Tibial nerve (tissue), 4 donors: Measurements from ENCODE around the gene AIG1. TPM values are rescaled to one million over a fixed set of nuclear protein-coding genes. Genes with fewer than 3 reads are reported as not detected.
"Not testable (repeated sequence)": the region's sequence is repeated elsewhere in the genome, so short reads cannot be mapped to it uniquely, and the experiment has no call there.

Source experiments
- DNase-seq, 2 donors: peaks; one replicate each; pipeline ENCODE4 v3.0.0-alpha.2; 2019; ENCODE audit warnings: low spot score in 2 of 2
- H3K27ac ChIP-seq, 4 donors: fragments of 200-600 bp; sonication (generic) in 3 of 4; one replicate each; pipeline ENCODE4 v1.5.1; 2017 to 2019; ENCODE audit warnings: mild to moderate bottlenecking in 1 of 4
- H3K27me3 ChIP-seq, 2 donors: fragments of 200-600 bp; sonication (generic) in 1 of 2; one replicate each; pipeline versions ENCODE4 v1.5.1 to v1.6.0; 2017 to 2019
- H3K36me3 ChIP-seq, 3 donors: fragments of 200-600 bp; sonication (generic); one replicate each; pipeline ENCODE4 v1.5.1; 2018 to 2019
- H3K4me1 ChIP-seq, 4 donors: fragments of 200-600 bp; sonication (generic) in 3 of 4; one replicate each; pipeline ENCODE4 v1.5.1; 2017 to 2019
- H3K4me3 ChIP-seq, 4 donors: fragments of 200-600 bp; sonication (generic) in 3 of 4; one replicate each; pipeline ENCODE4 v1.5.1; 2017 to 2019; ENCODE audit warnings: mild to moderate bottlenecking in 1 of 4, moderate library complexity in 1 of 4
- H3K9me3 ChIP-seq, 4 donors: fragments of 200-600 bp; sonication (generic) in 3 of 4; one replicate each; pipeline ENCODE4 v1.5.1; 2017 to 2019
- EP300 ChIP-seq, 2 donors: sonication (generic); formaldehyde crosslinking; IDR thresholded peaks; one replicate each; pipeline ENCODE4 v1.6.1; 2017; ENCODE audit warnings: antibody characterized with exemption in 2 of 2, mild to moderate bottlenecking in 1 of 2
- POLR2A ChIP-seq, 2 donors: fragments of 450-650 bp; IDR thresholded peaks; one replicate each; pipeline ENCODE4 v1.6.1; 2017; ENCODE audit warnings: antibody characterized with exemption in 2 of 2, mild to moderate bottlenecking in 2 of 2, moderate library complexity in 2 of 2
- WGBS, 2 donors: methylation state at CpG; one replicate each; pipeline ENCODE4 v1.1.5; 2018; 5-methylcytosine and 5-hydroxymethylcytosine counted together
- total RNA-seq, 4 donors: library from RNA; depleted of rRNA; stranded (reverse); fragments of >200 nt; gene quantifications; one replicate each; pipeline ENCODE4 v1.1.0, GENCODE V29; 2016
- TF ChIP-seq, protein P1 (sequence below), 5 experiments: fragments of 200-600 bp in 3 of 5; fragments of 450-650 bp in 2 of 5; sonication (generic) in 3 of 5; IDR thresholded peaks; one replicate each; pipeline ENCODE4 v1.5.1; 2016 to 2019; ENCODE audit warnings: antibody characterized with exemption in 5 of 5, mild to moderate bottlenecking in 3 of 5, moderate library complexity in 2 of 5

Gene AIG1
- total RNA-seq, 4 donors from 2014 or later, result 18.2 to 23.9 (median 22.2) TPM

- no peak overlapping the region for H3K4me3 ChIP-seq
- H3K4me1 ChIP-seq, result peaks cover 0 to 5% (median 0%) of the 10 kb centered on the region in 4 donors
- H3K27me3 ChIP-seq, result no peaks in the 10 kb centered on the region
- H3K36me3 ChIP-seq, result no peaks in the 10 kb centered on the region
- TF ChIP-seq, protein P1, sequence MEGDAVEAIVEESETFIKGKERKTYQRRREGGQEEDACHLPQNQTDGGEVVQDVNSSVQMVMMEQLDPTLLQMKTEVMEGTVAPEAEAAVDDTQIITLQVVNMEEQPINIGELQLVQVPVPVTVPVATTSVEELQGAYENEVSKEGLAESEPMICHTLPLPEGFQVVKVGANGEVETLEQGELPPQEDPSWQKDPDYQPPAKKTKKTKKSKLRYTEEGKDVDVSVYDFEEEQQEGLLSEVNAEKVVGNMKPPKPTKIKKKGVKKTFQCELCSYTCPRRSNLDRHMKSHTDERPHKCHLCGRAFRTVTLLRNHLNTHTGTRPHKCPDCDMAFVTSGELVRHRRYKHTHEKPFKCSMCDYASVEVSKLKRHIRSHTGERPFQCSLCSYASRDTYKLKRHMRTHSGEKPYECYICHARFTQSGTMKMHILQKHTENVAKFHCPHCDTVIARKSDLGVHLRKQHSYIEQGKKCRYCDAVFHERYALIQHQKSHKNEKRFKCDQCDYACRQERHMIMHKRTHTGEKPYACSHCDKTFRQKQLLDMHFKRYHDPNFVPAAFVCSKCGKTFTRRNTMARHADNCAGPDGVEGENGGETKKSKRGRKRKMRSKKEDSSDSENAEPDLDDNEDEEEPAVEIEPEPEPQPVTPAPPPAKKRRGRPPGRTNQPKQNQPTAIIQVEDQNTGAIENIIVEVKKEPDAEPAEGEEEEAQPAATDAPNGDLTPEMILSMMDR (IDR thresholded peaks at IDR 0.05), result no peak
- TF ChIP-seq EP300 (IDR thresholded peaks at IDR 0.05) (no peak), POLR2A (IDR thresholded peaks at IDR 0.05) (no peak)
- no peak overlapping the region for H3K27ac ChIP-seq
- no peaks in the 10 kb centered on the region for H3K9me3 ChIP-seq
- no peak for DNase-seq
- WGBS, 2 donors, result 0 to 79% methylated on average over 1 of the region's 1 CpG
These were observed 102.9 kb downstream of the AIG1 start for GRCh38 chr6:143163621-143164020.

DNA sequence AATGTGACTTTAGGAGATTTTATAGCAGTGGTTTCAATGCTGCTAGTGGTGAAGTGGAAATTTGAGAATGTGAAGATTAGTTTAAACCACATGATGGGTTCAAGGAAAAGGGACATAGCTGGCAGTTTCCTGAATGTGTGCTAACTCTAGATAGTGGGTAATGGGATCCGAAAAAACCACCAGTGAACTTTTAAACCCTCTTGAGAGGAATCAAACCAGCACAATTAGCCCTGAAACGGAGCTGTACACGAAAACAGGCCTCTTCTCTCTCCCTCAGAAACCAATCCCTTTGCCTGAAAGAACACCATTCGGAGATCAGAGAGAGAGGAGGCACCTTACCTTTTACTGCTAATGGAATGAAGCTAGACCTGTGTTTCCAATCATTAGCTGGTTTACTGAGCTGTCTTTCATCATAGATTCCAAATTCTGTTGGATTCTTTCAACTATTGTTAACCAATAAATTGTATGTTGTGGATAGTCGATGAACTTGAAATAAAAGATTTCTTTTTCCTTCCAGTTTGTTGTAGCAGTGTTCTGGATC, 103.9 kb downstream of the AIG1 start:
- H3K36me3 ChIP-seq, result no peaks in the 10 kb centered on the region
- H3K27me3 ChIP-seq, result no peaks in the 10 kb centered on the region
- no peaks in the 10 kb centered on the region for H3K4me1 ChIP-seq
- no peak for DNase-seq
- no peak overlapping the region for H3K4me3 ChIP-seq
- WGBS, 2 donors, result 70 to 79% methylated on average over 5 of the region's 5 CpGs
- H3K9me3 ChIP-seq, result no peaks in the 10 kb centered on the region
- TF ChIP-seq EP300 (IDR thresholded peaks at IDR 0.05), result no peak
- no peak for TF ChIP-seq POLR2A (IDR thresholded peaks at IDR 0.05)
- no peak overlapping the region for H3K27ac ChIP-seq

DNA sequence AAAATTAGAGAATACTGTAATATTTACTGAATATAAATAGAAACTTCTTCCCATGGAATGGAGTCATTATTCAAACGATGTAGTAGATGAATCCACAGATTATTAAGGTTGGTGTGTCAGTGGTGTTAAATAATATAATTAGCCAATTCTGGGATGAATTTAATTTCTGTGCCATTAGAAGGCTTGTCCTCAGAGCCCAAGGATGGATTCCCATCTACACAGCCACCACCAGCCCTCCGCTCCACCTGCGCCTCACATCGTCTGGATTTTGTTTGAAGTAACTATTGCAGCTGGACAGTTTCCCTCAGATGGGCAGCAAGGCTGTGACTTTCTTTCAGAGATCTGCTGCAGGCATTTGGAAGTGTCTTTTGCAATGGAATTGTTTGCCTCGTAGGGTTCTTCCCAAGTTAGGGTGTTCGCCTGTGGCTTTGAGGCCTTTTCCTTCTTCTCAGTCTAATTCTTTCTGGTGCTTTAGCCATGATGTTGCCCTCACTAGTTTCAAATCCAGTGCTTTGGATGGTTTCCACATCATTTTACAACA, 104.7 kb downstream of the AIG1 start:
- no peaks in the 10 kb centered on the region for H3K9me3 ChIP-seq
- TF ChIP-seq POLR2A (IDR thresholded peaks at IDR 0.05), result no peak
- TF ChIP-seq EP300 (IDR thresholded peaks at IDR 0.05), result no peak
- TF ChIP-seq, protein P1 (IDR thresholded peaks at IDR 0.05), result no peak
- WGBS, 2 donors, result 94 to 96% methylated on average over 6 of the region's 6 CpGs

DNA sequence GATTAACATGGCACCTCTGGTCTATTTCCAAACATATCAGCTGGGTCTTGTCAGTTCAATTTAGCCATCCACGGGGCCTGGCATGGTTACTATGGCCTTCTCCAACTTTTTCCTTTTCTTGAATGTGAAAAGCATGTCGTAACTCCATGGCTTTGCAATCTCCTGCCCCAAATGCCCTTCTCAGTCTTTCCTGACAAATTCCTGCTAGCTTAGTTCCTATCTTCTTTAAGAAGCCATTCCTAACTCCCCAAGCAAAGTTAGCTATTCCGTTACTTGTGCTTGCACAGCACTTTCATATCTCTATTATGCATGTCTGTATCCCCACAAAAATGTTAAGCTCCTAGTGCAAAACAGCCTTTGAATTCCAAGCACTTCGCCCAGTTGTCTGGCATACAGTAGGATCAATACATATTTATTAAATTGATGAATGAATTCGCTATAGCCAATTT, 105.6 kb downstream of the AIG1 start:
- Histone ChIP-seq H3K4me3 (no peak overlapping the region), H3K36me3 (no peaks in the 10 kb centered on the region), H3K27ac (no peak overlapping the region), H3K27me3 (no peaks in the 10 kb centered on the region), H3K4me1 (no peaks in the 10 kb centered on the region), H3K9me3 (no peaks in the 10 kb centered on the region)
- WGBS, 2 donors, result 91 to 96% methylated on average over 5 of the region's 5 CpGs
- DNase-seq, result no peak
- TF ChIP-seq EP300 (IDR thresholded peaks at IDR 0.05) (no peak), POLR2A (IDR thresholded peaks at IDR 0.05) (no peak)
- TF ChIP-seq, protein P1 (IDR thresholded peaks at IDR 0.05), result no peak

More for the DNA sequence above, 104.7 kb downstream of the AIG1 start:
- no peaks in the 10 kb centered on the region for H3K27me3 ChIP-seq
- no peaks in the 10 kb centered on the region for H3K36me3 ChIP-seq
- H3K4me3 ChIP-seq, result no peak overlapping the region
- no peaks in the 10 kb centered on the region for H3K4me1 ChIP-seq
- DNase-seq, result no peak
- no peak overlapping the region for H3K27ac ChIP-seq

GRCh38 chr6:143167224-143167623, 106.5 kb downstream of the AIG1 start:
- DNase-seq, result no peak

DNA sequence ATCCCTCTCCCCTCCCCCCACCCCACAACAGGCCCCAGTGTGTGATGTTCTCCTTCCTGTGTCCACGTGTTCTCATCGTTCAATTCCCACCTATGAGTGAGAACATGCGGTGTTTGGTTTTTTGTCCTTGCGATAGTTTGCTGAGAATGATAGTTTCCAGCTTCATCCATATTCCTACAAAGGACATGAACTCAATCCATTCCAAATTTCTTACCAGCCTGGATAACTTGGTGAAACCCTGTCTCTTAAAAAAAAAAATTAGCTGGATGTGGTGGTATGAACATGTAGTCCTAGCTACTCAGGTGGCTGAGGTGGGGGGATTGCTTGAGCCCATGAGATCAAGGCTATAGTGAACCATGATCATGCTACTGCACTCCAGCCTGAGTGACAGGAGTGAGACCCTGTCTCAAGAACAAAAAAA, 107.7 kb downstream of the AIG1 start:
- WGBS, 2 donors, result 87 to 92% methylated on average over 4 of the region's 4 CpGs
- not testable (repeated sequence) for H3K9me3 ChIP-seq, H3K36me3 ChIP-seq, H3K27me3 ChIP-seq, H3K27ac ChIP-seq, DNase-seq, H3K4me3 ChIP-seq, H3K4me1 ChIP-seq

More at GRCh38 chr6:143167224-143167623, 106.5 kb downstream of the AIG1 start:
- Histone ChIP-seq H3K9me3 (no peaks in the 10 kb centered on the region), H3K4me3 (no peak overlapping the region), H3K27me3 (no peaks in the 10 kb centered on the region), H3K27ac (no peak overlapping the region), H3K36me3 (peaks cover 0 to 6% (median 0%) of the 10 kb centered on the region in 3 donors), H3K4me1 (no peaks in the 10 kb centered on the region)
- WGBS, 2 donors, result 90 to 93% methylated on average over 2 of the region's 2 CpGs
- TF ChIP-seq POLR2A (IDR thresholded peaks at IDR 0.05) (no peak), EP300 (IDR thresholded peaks at IDR 0.05) (no peak)
- TF ChIP-seq, protein P1 (IDR thresholded peaks at IDR 0.05), result no peak
